K562 (cell line): ENCODE data around the gene BEST1. TPM values are rescaled to one million over a fixed set of nuclear protein-coding genes. Genes with fewer than 3 reads are reported as not detected.

Experiments
- ARID2 ChIP-seq: fragments of 450-650 bp; IDR thresholded peaks from 2 replicates; pipeline ENCODE4 v1.6.1; 2017; ENCODE audit warnings: antibody characterized with exemption, mild to moderate bottlenecking
- BCLAF1 ChIP-seq, 2 experiments: fragments of 450-650 bp in 1 of 2; IDR thresholded peaks; 2 replicates each; pipeline ENCODE4 v1.6.1; 2011 to 2017; ENCODE audit warnings: low read depth in 2 of 2, antibody characterized with exemption in 1 of 2, borderline replicate concordance in 1 of 2, low read length in 1 of 2, mild to moderate bottlenecking in 1 of 2, mixed read lengths in 1 of 2; ENCODE audit not compliant: control insufficient read depth in 1 of 2
- BRCA1 ChIP-seq, 2 experiments: fragments of 450-650 bp in 1 of 2; sonication (generic) in 1 of 2; formaldehyde crosslinking in 1 of 2; IDR thresholded peaks; 2 replicates each; pipeline versions ENCODE4 v1.5.0 to v1.6.1; 2017 to 2020; ENCODE audit warnings: mild to moderate bottlenecking in 1 of 2, missing genetic modification reagents in 1 of 2
- CHAMP1 ChIP-seq: fragments of 450-650 bp; IDR thresholded peaks from 2 replicates; pipeline ENCODE4 v1.6.1; 2016; ENCODE audit warnings: mild to moderate bottlenecking
- DIDO1 ChIP-seq: fragments of 450-650 bp; IDR thresholded peaks from 2 replicates; pipeline ENCODE4 v1.6.1; 2016; ENCODE audit warnings: low read depth, missing biosample characterization, missing genetic modification characterization
- HNRNPL ChIP-seq: fragments of 200-400 bp; formaldehyde crosslinking; IDR thresholded peaks from 2 replicates; pipeline ENCODE4 v1.6.1; 2017; ENCODE audit warnings: low read depth, mild to moderate bottlenecking, low read length
- MITF ChIP-seq: IDR thresholded peaks from 2 replicates; pipeline ENCODE4 v1.6.1; 2014; ENCODE audit warnings: antibody characterized with exemption
- NR2C1 ChIP-seq, 2 experiments: fragments of 450-650 bp; IDR thresholded peaks; 2 replicates each; pipeline ENCODE4 v1.6.1; 2017; ENCODE audit warnings: mild to moderate bottlenecking in 2 of 2, antibody characterized with exemption in 1 of 2, inconsistent platforms in 1 of 2, missing compliant biosample characterization in 1 of 2, missing genetic modification characterization in 1 of 2
- PHF8 ChIP-seq: fragments of 200-600 bp; sonication (generic); IDR thresholded peaks from 2 replicates; pipeline ENCODE4 v1.6.1; 2012; ENCODE audit warnings: mixed run types, mild to moderate bottlenecking, inconsistent platforms, low read length, moderate library complexity, borderline replicate concordance
- TAF9B ChIP-seq: fragments of 450-650 bp; IDR thresholded peaks from 2 replicates; pipeline ENCODE4 v1.6.1; 2018; ENCODE audit warnings: mild to moderate bottlenecking; ENCODE audit not compliant: partially characterized antibody
- TCFL5 ChIP-seq: fragments of 250-450 bp; sonication (Bioruptor Pico); conservative IDR thresholded peaks from 2 replicates; pipeline ENCODE4 v1.6.1; 2021; ENCODE audit warnings: mild to moderate bottlenecking, moderate library complexity, matching md5 sums
- TGIF2 ChIP-seq: sonication (generic); formaldehyde crosslinking; IDR thresholded peaks from 2 replicates; pipeline ENCODE4 v1.8.1; 2022; ENCODE audit warnings: mild to moderate bottlenecking, missing genetic modification reagents, moderate library complexity
- THRA ChIP-seq: fragments of 450-650 bp; IDR thresholded peaks from 2 replicates; pipeline ENCODE4 v1.6.1; 2017; ENCODE audit warnings: mild to moderate bottlenecking, moderate library complexity
- ZFP36 ChIP-seq: fragments of 150-350 bp; IDR thresholded peaks from 2 replicates; pipeline ENCODE4 v1.6.1; 2018; ENCODE audit warnings: low read length, low read depth; ENCODE audit not compliant: partially characterized antibody
- ZNF431 ChIP-seq: sonication (generic); formaldehyde crosslinking; IDR thresholded peaks from 2 replicates; pipeline ENCODE4 v1.8.0; 2022; ENCODE audit warnings: mild to moderate bottlenecking, missing genetic modification reagents
- ZNF699 ChIP-seq: fragments of 250-450 bp; sonication (Bioruptor Pico); IDR thresholded peaks from 2 replicates; pipeline ENCODE4 v1.8.0; 2021; ENCODE audit warnings: mild to moderate bottlenecking, moderate library complexity; ENCODE audit not compliant: insufficient replicate concordance
- ZNF766 ChIP-seq: fragments of 200-800 bp; sonication (Bioruptor generic); conservative IDR thresholded peaks from 2 replicates; pipeline ENCODE4 v1.6.1; 2016; ENCODE audit warnings: missing genetic modification characterization, missing compliant biosample characterization
- ZNF778 ChIP-seq: fragments of 450-650 bp; formaldehyde crosslinking; IDR thresholded peaks from 2 replicates; pipeline ENCODE4 v1.4.0; 2020; ENCODE audit warnings: mild to moderate bottlenecking, moderate library complexity
- polyA plus RNA-seq, 8 experiments: library from polyadenylated mRNA; depleted of rRNA in 4 of 8; stranded (reverse) in 5 of 8; unstranded in 3 of 8; fragments of >200 nt; fragmentation: Nextera tagmentation in 2 of 8; fragmentation: Illumina TruSeq in 1 of 8; extraction: Ambion mirVana in 2 of 8; extraction: Trizol in 1 of 8; gene quantifications; 2 replicates each; pipeline versions ENCODE4 v1.2.1 to v1.2.3, GENCODE V29; 2011 to 2014; ENCODE audit warnings: inconsistent platforms in 1 of 8, missing spikeins in 1 of 8
- total RNA-seq, 7 experiments: library from RNA; depleted of rRNA in 6 of 7; stranded (reverse); fragments of >200 nt in 6 of 7; fragmentation: Illumina TruSeq in 2 of 7; extraction: Trizol in 2 of 7; gene quantifications; 2 replicates each; pipeline versions ENCODE4 v1.2.1 to v1.2.3, GENCODE V29; 2011 to 2021; ENCODE audit warnings: low replicate concordance in 1 of 7

Gene BEST1
- total and polyA plus RNA-seq, 9 of the 15 experiments (the other 6 are each of a cell fraction or from before 2014, with no cell fraction given): 0.07 to 1.3 (median 0.40) TPM

- TF ChIP-seq ZNF431 (no peak), ARID2 (no peak), HNRNPL (no peak), TGIF2 (CRISPR knock-in tag) (no peak), PHF8 (peak; percentile 23; the same call in 1 of the 2 replicates), BCLAF1 (IDR thresholded peaks at IDR 0.05; ENCODE audit: borderline replicate concordance in 1 of 2, control insufficient read depth in 1 of 2, low read depth in 2 of 2, low read length in 1 of 2) (peak in 1 of 2 experiments; percentile 77; a peak in 1 of 4 replicates), TCFL5 (CRISPR knock-in tag) (no peak), THRA (no peak), TAF9B (peak; percentile 87), DIDO1 (tag) (no peak), CHAMP1 (peak; percentile 70; the same call in 1 of the 2 replicates), NR2C1 (IDR thresholded peaks at IDR 0.05) (peak; percentile 15), NR2C1 (tag; IDR thresholded peaks at IDR 0.05) (peak; percentile 74), BRCA1 (IDR thresholded peaks at IDR 0.05) (no peak), BRCA1 (CRISPR knock-in tag; IDR thresholded peaks at IDR 0.05) (no peak), ZFP36 (peak; percentile 31), ZNF699 (CRISPR knock-in tag) (no peak), ZNF778 (CRISPR knock-in tag) (no peak), MITF (peak; percentile 99), ZNF766 (peak; percentile 100)
Observed at GRCh38 chr11:61971248-61972111, 21.3 kb downstream of the BEST1 start (continued).
